ENCODE results near the gene SBDS.
A peak's percentile ranks its signal among the peaks of the same experiment; 100 is the strongest.
"Not testable (repeated sequence)": the region's sequence is repeated elsewhere in the genome, so short reads cannot be mapped to it uniquely, and the experiment has no call there.

The SBDS gene

DNA sequence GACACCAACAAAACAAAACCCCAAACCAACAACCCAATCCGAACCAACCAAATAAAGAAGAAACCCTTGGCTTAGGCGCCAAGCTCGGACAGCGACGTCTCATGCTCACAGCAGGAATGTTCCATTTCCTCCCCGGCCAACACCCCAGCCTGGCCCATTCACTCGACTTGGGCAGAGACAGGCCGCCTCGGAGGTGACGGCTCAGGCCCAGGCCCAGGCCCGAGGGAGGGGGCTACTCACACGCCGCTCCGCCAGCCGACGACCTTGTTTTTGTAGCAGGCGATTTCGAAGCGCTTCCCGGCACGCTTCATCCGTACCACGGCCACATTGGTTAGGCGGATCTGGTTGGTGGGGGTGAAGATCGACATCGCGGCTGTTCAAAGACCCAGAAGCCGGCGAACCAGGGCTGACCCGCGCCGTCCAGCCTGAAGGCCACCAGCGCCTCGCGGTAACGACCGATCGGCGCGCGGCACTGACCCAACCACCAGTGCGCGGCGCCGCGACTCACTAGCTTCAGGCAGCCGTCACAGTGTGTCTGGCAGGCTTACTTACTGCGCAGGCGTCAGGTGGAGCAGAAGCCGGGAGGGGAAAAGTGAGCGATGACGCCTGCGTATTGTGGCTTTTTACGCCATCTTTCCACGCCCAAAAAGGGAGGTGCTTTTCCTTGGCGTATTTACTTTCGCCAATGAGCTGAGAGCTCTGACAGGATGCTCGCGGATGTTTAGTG lies at the start of gene SBDS:
Gene SBDS (minus strand): TSS at position 537 of the 727 bp plus-strand sequence. CDS start 169 bp downstream, at position 368.
- peak; percentile 93 for DNase-seq

DNA sequence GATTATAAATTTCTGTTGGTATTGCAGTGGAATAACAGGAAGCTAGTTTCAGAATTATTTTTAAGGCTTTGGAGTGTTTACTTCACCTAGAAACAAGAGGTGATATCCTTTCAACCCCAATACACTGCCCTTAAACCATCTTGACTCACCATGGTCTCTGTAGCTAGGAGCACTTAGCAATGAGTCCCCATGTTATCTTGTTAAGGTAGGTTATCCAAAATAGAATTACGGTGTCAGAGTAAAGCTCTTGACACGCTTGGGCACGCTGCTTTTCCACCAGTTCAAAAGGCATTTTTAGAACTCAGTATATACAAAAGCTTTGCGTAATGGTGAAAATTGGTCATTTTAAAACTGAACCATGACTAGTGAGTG lies 48.2 kb upstream of the SBDS start:
- DNase-seq, result not testable (repeated sequence)

DNA sequence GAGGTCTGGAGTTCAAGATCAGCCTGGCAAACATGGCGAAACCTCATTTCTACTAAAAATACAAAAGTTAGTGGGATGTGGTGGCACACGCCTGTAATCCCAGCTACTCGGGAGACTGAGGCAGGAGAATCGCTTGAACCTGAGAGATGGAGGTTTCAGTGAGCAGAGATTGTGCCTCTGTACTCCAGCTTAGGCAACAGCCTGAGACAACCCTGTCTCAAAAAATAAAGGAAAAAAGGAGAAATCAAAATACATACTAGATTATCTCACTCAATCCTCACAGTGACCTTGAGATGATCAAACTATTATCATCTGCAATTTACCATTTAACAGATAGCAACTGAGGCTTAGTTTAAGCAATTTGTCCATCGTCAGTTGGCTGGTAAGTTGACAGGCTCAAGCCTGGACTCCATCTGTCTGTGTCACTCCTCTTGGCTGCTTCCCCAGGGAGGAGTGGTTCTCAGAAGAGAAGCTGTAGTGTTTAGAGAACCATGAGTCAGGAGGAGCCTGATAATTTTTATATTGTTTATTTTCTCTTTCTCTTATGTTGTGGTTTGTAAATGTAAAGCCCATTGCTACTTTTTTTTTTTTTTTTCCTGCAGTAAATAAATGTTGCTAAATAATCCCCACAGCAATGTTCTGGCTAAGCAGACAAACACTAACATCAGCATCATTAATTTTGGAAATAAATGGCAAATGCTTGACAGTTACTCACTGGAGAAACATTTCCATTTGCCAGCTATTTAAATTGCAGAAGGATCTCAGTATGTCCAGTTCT lies 47.6 kb upstream of the SBDS start:
- DNase-seq, result not testable (repeated sequence)

GRCh38 chr7:67040832-67041231 lies 45.4 kb upstream of the SBDS start:
- DNase-seq, result not testable (repeated sequence)

DNA sequence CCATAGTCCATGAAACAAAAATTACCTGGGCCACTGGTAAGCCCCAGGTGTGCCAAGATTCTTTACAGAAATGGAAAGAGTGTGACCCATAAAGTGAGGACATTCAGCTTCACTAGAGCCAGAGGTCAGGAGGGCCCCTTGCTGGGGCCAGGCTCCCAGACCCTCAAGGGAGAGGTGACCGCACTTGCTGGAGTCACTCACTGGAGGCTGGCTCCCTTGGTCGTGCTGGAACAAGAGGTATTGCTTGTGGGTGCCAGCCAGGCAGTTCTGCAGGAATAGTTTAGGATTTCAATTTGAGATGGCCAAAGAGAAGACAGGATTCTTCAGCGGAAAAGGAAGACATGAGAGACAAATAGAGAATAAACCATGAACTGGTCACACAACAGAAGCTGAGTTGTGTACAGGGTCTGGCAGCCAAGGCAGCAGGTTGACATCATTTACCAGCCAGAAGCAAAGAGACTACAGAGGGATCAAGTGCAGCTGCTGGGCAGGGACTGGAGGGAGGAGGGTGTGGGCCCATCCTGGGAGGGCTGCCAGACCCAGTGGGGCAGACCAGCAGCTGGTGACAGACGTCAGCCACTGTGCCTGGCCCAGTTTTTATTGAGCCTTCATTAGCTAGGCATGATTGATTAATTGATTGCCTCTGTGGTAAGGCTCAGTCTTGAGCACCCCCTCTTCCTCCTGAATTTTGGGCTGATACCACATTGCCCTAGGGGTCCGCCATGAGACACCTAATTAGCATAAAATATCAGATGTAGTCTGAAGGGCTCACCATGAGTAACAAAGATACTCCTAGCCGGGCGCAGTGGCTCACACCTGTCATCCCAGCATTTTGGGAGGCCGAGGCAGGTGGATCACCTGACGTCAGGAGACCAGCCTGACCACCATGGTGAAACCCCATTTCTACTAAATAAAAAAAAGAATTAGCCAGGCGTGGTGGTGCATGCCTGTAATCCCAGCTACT lies 41.3 kb upstream of the SBDS start:
- DNase-seq, result not testable (repeated sequence)

DNA sequence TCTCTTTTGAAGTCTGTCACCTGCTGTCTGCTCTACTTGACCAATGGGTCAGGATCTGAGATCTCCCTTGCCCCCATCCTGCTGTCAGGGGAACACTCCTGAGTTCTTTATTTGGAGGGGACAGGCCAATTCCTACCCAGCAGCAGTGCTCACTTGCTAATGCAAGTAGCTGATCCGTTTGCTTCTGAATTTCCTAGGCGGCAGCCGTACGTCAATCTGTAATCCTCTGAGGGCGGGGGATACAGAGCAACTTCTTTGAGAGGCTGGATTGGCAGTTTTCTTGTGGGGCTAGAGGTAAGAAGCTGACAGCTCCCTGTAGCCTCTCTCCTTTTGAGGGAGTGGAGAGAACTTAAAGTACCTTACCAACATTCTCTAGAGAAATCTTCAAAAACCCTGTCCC lies 37.9 kb upstream of the SBDS start:
- no peak for DNase-seq

DNA sequence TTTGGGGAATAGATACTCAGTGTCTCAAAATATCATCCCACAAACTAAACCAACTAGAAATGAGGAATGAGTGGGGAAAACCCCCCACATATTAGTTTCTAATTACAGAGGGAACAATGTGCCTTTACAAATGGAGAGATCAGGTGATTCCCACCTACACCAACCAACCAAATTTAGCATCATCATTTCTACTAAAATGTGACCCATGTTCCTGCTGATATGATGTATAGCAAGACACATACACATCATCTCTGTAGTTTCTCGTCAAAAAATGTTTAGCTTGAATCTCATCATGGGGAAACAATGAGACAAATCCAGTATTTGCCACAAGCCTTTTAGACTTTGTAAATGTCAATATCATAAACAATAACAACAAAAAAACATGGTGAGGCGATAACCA lies 36.3 kb upstream of the SBDS start:
- not testable (repeated sequence) for DNase-seq

DNA sequence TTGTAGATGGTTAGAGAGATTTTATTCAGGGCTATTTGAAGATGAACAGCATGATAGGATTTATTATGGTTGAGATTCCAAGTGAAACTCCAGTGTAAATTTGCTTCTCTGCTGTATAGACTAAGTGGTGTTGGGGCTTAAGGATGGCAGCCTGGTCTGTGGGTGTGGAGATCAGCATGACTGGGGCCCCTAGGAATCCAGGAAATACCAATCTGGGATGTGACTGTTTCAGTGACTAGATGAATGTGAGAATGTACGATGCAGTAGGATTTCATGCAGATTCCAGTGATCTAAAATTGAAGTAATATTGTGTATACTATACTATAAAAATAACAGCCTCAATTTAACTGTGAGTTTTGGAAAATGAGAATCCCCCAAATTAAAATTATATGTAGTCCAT lies 30.1 kb upstream of the SBDS start:
- not testable (repeated sequence) for DNase-seq

GRCh38 chr7:67022511-67022910 lies 27.1 kb upstream of the SBDS start:
- DNase-seq, result no peak

DNA sequence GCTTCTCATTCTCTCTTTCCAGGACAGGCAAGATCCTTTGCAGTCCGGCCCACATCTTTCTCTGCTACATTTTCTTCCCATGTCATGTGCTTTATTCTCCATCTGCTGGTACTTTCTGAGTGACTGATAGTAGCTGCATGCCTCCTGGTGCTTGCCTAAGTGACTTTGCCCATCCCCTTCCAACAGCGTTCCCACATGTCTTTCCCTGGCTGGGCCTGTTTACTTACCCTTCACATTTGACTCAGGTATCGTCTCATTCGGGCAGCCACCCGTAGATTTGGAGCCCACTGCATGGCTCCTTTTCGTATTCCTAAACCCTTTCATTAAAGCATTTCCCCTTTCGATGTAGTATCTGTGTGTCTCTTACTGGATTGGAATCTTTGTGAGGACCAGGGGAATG lies 25.9 kb upstream of the SBDS start:
- peak; percentile 30 for DNase-seq

DNA sequence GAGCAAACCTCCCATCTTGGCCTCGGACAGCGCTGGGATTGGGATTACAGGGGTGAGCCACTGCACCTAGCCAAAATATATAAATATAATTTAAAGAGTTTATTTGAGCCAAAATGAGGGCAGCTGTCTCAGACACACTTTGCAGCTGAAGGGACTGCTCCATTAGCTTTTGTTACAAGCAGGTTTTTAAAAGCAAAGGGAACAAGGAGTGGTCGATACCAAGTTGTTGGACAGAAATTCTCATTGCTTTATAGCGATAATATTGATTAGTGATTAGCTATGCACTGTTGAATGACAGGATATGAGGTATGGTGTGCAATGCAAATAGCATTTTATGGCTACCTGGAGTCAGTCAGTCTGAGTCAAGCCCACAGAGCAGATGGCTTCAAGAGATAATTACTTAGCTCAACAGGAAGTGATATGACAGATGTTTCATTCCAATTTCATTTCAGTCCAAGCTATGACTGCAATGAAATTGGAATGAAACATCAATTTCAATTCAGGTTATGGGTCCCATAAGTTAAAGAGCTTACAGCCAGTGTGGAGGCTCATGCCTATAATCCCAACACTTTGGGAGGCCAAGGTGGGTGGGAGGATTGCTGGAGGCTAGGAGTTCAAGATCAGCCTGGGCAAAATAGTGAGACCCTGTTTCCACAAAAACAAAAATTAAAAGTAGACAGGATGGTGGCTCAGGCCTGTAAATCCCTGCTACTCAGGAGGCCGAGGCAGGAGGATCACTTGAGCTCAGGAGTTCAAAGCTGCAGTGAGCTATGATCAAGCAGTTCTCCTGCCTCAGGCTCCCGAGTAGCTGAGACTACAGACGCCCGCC lies 24.4 kb upstream of the SBDS start:
- peak; percentile 51 for DNase-seq

GRCh38 chr7:67018940-67019339 lies 23.6 kb upstream of the SBDS start:
- no peak for DNase-seq

GRCh38 chr7:67017971-67018370 lies 22.6 kb upstream of the SBDS start:
- DNase-seq, result peak; percentile 13

DNA sequence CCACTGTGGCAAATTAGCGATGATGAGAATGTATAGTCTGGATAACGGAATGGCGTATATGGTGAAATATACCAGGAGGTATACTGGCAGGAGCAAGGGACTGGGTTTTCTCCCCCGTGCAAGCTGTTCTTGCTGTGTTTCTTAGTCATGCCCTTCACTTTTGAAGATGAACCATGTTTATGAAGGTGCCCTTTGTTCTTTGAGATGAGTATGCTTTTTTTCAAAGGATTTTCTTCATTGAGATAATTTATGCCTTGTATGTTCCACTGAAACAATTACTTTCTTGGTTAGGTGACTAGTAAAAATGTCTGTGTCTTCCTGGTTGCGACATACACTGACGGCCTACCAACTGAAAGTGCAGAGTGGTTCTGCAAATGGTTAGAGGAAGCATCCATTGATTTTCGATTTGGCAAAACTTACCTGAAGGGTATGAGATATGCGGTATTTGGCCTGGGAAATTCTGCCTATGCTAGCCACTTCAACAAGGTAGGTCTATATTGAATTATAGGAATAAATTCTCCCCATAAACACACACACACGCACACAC lies 18.8 kb upstream of the SBDS start:
- DNase-seq, result not testable (repeated sequence)

GRCh38 chr7:67009677-67010076 lies 14.3 kb upstream of the SBDS start:
- not testable (repeated sequence) for DNase-seq

GRCh38 chr7:67008260-67008659 lies 12.9 kb upstream of the SBDS start:
- no peak for DNase-seq

DNA sequence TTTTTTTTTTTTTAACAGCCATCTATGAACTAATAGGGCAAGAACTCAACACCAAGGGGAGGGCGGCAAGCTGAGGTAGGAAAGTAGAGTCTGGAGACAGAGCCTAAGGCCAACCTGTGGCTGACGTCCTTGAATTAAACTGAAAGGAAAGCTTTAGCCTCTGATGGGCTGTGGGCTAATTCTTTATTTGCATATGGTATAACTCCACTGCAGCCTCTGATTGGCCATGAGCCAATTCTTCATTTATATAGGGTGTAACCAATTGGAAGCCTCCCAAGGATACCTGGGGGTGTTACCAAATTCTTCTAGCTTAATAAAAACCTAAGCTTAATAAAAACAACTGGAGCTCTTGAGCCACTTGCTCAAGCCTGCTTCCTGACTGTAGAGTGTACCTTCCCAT lies 11.6 kb upstream of the SBDS start:
- peak; percentile 1 for DNase-seq

DNA sequence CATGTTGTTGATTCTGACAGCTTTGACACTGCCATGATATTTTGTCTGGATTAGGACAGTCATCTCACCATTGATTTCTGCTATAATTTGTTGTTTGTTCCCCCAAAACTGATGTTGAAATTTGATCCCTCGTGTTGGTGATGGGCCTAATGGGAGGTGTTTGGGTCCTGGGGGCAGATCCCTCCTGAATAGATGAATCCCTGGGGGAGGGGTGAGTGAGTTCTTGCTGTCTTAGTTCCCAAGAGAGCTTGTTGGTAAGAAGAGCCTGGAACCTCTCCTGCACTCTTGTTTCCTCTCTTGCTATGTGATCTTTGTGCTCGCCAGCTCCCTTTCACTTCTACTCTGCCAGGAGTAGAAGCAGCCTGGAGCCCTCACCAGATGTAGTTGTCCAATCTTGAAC lies 8.8 kb upstream of the SBDS start:
- DNase-seq, result not testable (repeated sequence)

GRCh38 chr7:67000601-67001258 lies 5.3 kb upstream of the SBDS start:
- DNase-seq, result not testable (repeated sequence)

DNA sequence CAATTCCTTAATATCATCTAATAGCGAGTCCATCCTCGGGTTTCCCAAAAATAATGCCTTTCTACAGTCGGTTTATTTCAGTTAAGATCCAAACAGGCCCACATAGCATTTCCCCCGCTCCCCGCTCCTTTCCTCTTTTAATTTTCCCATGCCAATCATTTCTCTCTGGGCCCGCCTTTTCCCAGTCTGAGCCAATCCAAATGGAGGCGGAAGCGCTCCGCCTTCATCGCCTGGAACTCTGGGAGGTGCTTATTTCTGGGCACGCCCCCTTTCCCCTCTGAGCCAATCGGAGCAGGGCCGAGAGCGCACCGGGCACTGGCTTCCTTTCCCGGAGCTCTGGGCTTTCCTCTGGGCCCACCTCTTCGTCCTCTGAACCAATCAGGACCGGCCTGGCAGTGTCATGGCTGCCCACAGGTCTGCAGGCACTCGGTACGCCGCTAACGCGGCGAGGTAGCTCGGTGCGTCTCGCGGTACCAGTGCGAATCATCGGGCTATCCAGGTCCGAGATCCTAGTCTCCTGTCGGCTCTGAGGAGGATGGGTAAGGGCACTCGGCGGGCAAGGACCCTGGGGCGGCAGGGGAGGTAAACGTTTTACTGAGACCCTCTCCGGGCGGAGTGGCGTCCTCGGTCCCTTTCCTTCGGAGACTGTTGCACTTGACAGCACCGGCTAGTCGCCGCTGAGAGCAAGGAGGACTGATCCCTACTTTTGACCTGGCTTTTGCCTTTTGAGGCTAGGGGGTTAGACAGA lies 1.2 kb upstream of the SBDS start, which contains the start of gene TYW1:
Gene TYW1 (plus strand): TSS at position 390 of the 748 bp plus-strand sequence. CDS start 146 bp downstream, at position 536.
- DNase-seq, result peak; percentile 97
